Measurements from ENCODE around the gene THAP7. TPM values are rescaled to one million over a fixed set of nuclear protein-coding genes. Genes with fewer than 3 reads are reported as not detected.
A peak's percentile ranks its signal among the peaks of the same experiment; 100 is the strongest.

THAP7 gene
- total and polyA plus RNA-seq, 9 of the 15 experiments (the other 6 are each of a cell fraction or from before 2014, with no cell fraction given): 7.9 to 263 (median 84.1) TPM

GRCh38 chr22:21013657-21014201, 11.8 kb upstream of the THAP7 start (continued):
- TF ChIP-seq STAT5A (IDR thresholded peaks at IDR 0.05; ENCODE audit: borderline replicate concordance, low read length) (no peak; the same call in 1 of the 2 replicates), ZNF707 (CRISPR knock-in tag; conservative IDR thresholded peaks at IDR 0.05) (peak; percentile 49; the same call in 1 of the 2 replicates), CGGBP1 (CRISPR knock-in tag; IDR thresholded peaks at IDR 0.05) (peak; percentile 88; the same call in 1 of the 2 replicates), ZNF561 (CRISPR knock-in tag; conservative IDR thresholded peaks at IDR 0.05) (peak; percentile 79; the same call in 1 of the 2 replicates), MEIS2 (IDR thresholded peaks at IDR 0.05; ENCODE audit: partially characterized antibody) (no peak), TCF15 (CRISPR knock-in tag; IDR thresholded peaks at IDR 0.05) (0 out of 2 replicates have a peak, but pooled peaks have one; percentile 53), OTX1 (CRISPR knock-in tag; IDR thresholded peaks at IDR 0.05) (peak; percentile 90; the same call in 1 of the 2 replicates), NR4A1 (CRISPR knock-in tag; IDR thresholded peaks at IDR 0.05) (peak; percentile 98), NR4A1 (tag; IDR thresholded peaks at IDR 0.05) (no peak), ETV1 (tag; conservative IDR thresholded peaks at IDR 0.05; ENCODE audit: low read depth) (0 out of 2 replicates have a peak, but pooled peaks have one; percentile 5), NFE2 (IDR thresholded peaks at IDR 0.05; ENCODE audit: low read depth) (no peak), HBP1 (CRISPR knock-in tag; IDR thresholded peaks at IDR 0.05) (peak; percentile 83), ZBTB26 (CRISPR knock-in tag; IDR thresholded peaks at IDR 0.05) (0 out of 2 replicates have a peak, but pooled peaks have one; percentile 52), ZNF23 (CRISPR knock-in tag; IDR thresholded peaks at IDR 0.05) (no peak), ZNF830 (CRISPR knock-in tag; IDR thresholded peaks at IDR 0.05) (peak; percentile 45; the same call in 1 of the 2 replicates), PHF21A (IDR thresholded peaks at IDR 0.05; ENCODE audit: borderline replicate concordance, low read depth) (no peak), THRAP3 (IDR thresholded peaks at IDR 0.05; ENCODE audit: borderline replicate concordance) (no peak), PHF8 (IDR thresholded peaks at IDR 0.05; ENCODE audit: borderline replicate concordance, low read length) (peak; percentile 98), THRB (CRISPR knock-in tag; conservative IDR thresholded peaks at IDR 0.05) (peak; percentile 80), SNAPC5 (CRISPR knock-in tag; IDR thresholded peaks at IDR 0.05) (0 out of 2 replicates have a peak, but pooled peaks have one; percentile 24)
